HT1080 (cell line): ENCODE data around the gene PLB1. TPM values are rescaled to one million over a fixed set of nuclear protein-coding genes. Genes with fewer than 3 reads are reported as not detected.
A peak's percentile ranks its signal among the peaks of the same experiment; 100 is the strongest.

Source experiments
- DNase-seq: peaks from one replicate; pipeline ENCODE4 v3.0.0-alpha.2; 2015; ENCODE audit warnings: low read depth
- total RNA-seq: library from RNA; depleted of rRNA; stranded (reverse); fragments of >200 nt; shearing (Covaris generic); gene quantifications from 2 replicates; pipeline ENCODE4 v1.2.3, GENCODE V29; 2014

PLB1 gene
- total RNA-seq, 1 experiment from 2014 or later: 1.8 TPM

DNA sequence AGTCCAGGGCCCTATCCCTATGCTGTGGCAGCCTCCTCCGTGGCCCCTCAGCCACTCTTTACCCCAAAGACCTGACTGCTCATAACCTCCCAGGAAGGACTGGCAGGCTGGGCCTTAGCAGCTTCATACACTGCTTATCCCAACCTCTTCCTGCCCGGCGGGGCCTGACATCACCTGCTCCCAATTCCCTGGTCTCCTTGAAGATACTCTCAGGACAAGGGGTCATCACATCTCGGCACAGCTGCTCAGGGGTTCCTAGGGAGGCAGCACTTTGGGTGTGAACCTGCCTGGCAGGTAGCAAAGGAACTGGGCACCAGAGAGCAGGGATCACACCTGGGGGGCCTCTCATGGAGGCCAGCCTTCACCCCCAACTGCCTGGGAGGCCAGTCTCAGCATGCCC, 68.5 kb downstream of the PLB1 start:
- DNase-seq: no peak

DNA sequence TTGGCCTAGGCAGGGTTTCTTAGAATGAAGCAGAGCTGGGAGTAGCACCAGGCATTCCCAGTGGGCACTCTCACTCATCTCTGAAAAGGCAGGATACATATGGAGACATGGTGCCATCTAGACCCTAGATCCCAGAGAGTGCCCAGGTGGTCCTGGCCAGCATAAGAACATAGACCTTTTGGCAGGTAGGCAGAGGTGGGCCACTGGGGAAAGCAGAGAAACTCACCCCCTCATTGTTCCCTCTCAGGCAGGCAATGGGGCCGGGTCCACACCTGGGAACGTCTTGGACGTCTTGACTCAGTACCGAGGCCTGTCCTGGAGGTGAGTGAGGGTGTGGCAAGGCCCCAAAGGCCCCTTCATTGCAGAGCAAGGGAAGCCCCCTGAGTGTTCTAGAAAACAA, 69.2 kb downstream of the PLB1 start:
- DNase-seq: no peak

DNA sequence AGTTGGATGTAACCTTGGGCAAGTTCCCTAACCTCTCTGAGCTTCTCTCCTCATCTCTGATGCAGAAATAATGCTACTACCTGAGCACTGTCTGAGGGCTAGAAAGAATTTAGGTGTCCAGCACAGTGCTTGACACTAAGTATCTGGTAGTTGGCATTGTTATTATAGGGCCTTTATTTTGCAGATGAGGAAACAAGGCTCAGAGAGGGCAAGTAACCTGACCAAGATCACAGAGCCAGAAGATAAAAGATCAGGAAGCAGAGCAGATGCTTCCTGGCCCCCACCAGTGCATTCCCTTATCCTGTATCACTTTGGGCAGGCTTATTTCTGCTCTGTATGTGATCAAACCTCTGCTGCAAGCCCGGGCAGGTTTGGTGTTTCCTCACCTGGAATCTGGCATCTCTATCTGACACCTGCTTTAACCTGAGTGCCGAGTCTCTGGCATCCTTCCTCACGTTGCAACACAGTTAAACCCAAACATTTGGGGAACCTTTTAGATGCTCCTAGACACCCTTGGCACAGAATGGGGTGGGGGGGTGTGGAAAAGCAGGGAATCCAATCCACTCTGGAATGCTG, 69.9 kb downstream of the PLB1 start:
- DNase-seq: no peak

DNA sequence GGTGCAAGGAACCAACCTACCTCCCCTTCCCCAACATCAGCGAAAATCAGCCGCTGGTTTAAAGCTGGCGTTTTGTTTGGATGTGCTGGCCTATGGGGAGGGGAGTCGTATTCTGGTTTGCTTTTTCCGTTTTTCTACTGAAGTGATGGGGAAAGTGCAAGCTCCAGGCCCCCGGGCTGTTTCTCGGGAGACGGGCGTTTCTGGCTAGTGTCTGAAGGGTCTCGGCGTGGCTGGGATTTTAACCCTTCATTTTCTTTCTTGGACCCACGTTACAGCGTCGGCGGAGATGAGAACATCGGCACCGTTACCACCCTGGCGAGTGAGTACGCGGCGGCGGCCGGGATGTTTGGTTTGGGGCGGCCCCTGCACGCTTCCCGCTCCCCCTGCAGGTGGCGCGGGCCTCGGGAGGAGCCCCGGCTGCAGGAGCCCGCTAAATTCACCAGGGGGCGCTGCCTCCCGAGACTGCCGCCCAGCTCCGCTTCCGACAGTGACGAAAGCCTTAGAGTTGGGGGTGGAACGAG, 70.7 kb downstream of the PLB1 start:
- peak; percentile 79 for DNase-seq

DNA sequence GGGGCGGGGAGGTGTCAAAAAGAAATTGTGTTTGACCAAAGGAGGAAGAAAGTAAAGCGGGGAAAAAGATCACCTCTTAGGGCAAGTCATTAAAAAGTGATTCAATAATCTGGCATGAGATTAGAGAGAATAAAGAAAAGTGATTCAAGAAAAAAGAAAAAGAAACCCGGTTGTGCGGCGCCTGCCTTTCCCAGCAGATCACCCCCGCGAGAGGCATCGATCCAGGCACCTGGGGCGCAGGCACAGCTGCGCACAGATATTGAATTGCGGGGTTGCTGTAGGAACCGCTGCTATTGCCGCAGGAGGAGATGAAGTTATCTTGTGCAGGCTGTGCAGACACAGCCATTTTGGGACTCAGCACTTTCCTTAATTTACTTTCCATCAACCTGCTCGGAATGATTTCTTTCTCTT, 71.2 kb downstream of the PLB1 start:
- no peak for DNase-seq

DNA sequence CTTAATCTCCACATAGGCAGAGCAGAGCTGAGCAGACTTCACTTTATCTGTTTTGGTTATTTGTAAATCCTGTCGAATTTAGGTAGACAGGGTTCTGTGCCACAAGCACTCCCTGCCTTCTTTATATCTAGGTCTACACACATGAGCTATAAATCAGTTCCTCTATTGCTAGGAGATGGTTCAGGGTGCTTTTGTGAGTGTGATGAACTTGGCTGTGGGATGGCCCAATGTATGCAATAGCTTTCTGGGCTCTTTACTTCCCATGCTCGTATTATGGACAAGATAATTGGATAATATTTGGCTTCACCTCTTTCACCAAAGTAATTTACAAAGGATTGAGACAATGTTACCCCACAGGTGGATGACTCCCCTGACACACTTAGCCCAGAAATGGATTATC, 72.2 kb downstream of the PLB1 start:
- DNase-seq: no peak

DNA sequence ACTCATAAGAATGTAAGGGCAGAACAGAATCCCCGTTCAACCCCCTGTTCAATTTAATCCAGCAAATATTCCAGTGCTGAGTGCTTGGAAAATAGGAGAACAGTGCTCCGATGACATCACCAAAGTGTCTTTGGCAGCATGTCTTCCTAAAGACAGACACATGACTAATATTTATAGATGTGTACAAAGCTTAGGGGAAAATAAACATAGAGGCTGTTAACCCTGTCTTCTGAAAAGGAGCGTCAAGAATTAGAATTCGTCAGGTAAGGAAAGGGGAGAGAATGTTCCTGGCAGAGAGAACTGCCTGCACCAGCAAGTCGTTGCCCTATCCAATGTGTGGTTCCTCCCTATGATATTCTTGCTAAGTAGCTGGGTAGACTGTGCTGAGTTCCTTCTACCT, 72.7 kb downstream of the PLB1 start:
- no peak for DNase-seq

DNA sequence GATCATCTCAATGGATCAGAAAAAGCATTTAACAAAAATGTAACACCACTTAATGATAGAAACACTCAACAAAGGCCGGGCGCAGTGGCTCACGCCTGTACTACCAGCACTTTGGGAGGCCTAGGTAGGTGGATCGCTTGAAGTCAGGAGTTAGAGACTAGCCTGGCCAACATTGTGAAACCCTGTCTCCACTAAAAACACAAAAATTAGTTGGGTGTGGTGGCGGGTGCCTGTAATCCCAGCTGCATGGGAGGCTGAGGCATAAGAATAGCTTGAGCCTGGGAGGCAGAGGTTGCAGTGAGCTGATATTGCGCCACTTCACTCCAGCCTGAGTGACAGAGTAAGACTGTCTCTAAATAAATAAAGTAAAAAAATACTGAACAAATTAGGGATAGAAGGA, 74.6 kb downstream of the PLB1 start:
- no peak for DNase-seq

DNA sequence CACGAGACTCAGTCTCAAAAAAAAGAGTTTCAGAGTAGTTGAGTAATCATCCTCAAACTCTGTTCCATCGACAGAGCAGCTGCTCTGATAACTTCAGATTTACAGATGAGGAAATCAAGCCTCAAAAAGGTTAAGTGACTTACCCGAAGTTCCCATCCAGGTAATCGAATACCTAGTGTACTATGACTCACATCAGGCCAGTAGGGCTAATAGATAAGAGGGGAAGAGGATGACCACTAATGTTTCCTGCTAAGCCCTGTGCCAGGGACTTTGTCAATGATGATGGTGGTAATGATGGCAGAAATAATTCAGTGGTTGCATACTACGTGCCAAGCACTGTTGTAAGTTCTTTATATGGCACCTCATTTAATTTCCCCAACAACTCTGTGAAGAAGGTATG, 80.9 kb downstream of the PLB1 start:
- DNase-seq: no peak

DNA sequence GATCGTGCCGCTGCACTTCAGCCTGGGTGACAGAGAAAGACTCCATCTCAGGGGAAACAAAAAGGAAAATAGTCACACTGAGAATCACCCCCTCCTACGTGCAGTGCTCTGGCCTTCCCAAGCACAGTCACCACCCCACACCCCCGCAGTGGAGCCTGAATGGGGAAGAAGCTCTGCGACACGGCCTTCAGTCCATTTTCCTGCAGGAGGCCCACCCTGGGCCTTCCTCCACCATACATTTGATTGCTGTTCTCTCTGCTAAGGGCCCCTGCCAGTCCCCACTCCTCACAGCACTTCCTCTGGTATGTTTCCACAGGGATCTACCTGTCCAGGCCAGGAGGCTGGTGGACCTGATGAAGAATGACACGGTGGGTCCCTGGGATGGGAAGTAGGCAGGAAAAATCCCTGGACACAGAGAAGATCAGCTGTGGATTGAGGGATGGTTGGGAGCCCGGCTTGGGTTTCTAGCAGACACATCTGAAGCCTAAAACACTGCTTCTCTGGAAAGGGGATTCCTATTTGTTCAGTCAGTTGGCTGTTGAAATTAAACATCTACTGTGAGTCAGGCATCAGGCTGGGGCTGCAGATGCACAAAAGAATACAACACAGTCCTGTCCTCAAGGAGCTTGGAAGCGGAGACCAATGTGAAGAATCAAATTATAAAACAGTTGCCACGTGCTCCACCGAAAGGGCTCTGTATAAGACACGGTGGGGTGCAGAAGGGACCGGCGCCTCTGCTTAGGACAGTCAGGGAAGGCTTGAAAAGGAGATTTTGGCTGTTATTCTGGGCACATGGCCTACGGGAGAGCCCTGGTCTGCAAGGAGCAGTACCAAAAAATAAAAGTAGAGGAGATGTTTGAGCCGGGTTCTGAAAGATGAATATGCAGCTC, 82.2 kb downstream of the PLB1 start:
- DNase-seq: no peak

DNA sequence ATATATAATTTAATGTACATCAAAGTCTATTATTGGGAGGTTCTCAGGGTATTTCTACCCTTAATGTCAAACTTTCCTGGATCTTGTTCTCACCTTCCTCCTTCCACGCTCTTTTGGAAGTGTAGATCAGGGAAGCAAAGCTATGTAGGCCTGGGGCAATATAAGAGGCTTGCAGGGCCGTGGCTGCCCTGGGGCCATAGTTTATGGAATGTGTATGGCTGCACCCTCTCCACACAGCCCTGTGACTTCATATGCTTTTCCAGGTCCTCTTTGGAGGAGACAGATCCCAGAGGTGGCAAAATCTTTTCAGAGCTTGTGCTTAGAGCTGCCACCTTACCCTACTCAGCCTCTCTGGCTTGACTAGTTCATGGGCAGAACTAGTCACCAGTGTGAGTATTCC, 82.9 kb downstream of the PLB1 start:
- DNase-seq: no peak

DNA sequence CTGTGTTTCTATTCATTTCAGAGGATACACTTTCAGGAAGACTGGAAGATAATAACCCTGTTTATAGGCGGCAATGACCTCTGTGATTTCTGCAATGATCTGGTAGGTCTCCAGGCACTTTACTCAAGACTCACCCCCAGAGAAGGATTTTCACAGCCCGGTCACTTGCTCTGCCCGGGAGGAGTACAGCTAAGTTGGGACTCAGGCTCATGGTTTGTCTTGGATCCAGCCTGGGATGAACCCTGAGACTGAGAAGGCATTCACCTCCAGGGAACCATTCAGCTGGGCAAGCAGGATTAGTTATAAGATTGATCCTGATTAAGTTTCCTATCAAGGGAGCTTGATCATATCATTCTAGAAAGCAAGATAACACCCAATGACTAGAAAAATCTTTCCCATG, 83.7 kb downstream of the PLB1 start:
- DNase-seq: no peak

DNA sequence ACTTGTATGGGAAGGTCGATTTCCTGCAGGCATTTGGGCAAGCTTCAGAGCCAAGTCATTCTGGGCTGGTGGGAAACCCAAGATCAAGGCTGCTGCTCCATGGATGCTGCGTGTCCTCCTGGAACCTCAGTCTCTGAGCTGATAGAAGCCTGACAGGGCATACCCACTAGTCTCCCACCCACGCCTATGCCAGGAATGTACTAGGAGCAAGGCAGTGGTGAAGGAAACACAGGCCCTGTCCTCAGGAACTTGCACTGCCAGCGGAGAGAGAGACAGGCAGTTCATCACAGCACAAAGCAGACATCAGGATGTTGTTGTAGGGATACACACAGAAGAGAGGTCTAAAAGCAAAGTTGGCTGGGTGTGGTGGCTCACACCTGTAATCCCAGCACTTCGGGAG, 84.2 kb downstream of the PLB1 start:
- DNase-seq: no peak

DNA sequence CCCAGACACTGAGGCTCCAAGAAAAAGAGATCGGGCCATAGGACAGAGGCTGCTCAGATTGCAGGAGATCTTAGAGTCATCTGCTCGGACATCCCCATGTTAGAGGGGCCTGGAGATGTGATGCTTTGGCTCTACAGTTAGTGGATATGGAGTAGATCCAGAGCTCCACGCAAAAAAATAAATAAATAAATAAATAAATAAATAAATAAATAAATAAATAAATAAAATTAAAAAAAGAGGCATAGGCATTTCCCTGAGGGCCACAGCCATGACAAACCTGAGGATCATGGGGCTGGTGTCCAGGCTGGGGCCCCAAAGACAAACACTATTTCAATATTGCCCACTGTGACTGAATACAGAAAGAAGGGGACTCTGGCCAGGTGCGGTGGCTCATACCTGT, 85.5 kb downstream of the PLB1 start:
- no peak for DNase-seq

DNA sequence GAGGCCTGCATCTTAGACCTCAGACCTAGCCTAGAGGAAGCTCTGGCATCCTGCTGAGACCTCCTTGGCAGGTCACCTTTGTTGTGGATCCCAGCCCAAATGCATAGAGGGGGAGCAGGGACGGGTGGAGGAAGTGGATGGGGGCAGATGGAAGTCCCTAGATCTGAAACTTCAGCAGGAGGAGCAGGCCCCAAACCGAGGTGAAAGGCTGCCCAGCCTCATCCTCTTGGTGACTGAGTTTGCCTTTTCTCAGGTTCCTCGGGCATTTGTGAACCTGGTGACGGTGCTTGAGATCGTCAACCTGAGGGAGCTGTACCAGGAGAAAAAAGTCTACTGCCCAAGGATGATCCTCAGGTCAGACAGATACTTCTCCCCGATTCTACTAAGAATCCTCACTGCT, 86.3 kb downstream of the PLB1 start:
- DNase-seq: no peak

DNA sequence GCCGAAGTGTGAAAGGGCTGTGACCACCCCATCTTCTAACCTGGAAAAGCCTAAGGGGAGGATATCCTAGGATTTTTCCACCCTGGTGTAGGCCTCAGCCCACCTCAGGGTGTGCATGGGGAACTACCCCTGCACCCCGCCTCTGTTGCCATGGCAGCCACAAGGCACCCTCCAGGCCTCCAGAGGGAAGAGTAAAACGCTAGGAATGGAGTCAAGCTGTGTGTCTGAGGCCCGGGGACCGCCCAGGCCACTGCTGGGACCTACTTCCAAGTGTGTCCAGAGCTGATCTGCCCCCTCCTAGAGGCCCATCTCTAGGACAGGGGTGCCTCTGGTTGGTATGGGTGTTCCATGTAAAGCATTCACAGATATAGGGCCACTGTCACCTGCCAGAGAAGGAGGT, 86.7 kb downstream of the PLB1 start:
- DNase-seq: no peak

DNA sequence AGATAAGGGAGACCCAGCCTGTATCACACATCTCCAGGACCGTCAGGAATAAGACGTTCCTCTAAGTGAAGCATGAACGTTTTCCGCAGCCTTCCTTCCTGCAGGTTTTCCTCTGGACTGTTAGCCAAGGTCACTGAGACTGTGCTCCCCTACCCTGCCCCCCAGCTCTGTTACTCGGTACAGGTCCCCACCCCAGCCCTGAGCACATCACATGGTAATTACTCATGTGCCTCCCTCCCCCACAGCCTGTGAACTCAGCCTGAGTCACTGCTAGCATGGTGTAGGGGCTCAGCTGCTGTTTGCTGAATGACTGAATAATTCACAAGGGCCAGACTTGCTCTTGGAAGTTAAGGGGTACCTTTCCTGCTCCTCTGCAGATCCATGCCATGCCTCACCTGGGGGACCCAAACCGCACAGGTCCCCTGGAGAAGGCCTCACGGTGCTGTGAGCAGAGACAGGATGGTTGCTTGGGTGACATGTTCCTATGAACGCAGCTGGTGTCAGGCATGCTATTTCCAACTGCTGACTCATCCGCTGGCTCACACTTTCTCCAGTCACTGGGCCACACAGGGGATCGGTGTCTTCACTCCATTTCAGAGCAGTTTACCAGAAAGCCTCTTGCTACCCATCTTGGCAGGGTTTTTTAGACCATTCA, 88.2 kb downstream of the PLB1 start:
- DNase-seq: peak; percentile 96

DNA sequence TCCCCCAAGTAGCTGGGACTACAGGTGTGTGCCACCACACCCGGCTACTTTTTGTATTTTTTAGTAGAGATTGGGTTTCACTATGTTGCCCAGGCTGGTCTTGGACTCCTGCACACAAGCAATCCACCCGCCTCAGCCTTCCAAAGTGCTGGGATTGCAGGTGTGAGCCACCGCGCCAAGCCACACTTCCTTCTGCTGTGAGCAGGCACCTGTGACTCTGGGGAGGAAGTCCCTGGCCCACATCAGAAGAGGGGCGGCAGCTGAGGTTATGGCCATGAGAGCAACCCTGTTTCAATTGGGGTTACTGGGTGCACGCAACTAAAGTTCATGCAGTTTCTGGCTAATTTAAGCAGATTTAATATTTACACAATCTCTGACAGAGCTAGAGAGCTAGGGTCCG, 91.0 kb downstream of the PLB1 start:
- no peak for DNase-seq

DNA sequence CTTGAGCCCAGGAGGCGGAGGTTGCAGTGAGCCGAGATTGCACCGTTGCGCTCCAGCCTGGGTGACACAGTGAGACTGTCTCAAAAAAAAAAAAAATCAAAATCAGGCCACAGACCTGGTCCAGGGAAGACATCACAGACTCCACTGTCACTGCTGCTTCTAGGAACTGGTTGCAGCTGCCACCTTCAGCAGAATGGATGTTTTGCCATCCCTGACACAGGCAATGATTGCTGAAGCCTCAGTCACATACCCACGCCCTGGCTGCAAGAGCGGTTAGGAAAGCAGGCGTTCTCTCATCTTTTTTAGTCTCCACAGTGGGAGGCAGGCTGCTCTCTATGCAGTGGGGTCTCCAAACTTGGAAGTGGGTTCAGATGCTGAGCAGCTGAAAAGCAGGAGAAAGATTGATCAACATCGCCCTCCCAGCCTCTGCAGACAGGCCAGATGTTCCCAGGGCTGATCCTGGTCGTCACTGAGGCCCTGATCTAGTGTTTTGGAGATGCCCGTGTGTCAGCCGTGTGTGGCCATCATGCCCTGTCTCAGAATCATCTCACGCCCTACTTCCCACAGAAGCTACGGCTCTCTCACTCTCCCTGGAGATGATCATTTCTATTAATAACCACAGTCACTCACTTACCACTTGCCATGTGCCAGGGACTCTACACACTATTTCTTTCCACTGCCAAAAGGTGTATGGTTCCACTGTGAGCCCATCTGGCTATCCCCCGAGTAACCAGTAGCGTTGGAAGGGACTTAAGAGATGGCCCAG, 91.8 kb downstream of the PLB1 start:
- DNase-seq: no peak

DNA sequence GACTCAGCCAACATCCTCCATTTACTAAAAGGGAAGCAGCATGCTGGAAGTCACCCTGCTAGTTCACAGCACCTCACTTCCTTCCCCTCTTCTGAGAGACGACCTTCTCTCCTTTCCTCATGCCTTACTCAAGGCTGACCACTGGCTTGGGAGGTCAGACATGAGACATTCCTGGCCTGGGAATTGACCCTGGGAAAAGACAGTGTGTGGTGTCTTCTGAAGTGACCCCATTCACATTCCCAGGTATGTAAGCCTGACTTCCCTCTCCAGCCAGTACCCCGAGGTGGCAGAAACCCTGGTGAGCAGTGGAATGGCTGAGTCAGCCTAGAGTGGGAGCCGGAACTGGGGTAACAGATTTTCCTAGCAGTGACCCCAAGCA, 92.4 kb downstream of the PLB1 start:
- no peak for DNase-seq

DNA sequence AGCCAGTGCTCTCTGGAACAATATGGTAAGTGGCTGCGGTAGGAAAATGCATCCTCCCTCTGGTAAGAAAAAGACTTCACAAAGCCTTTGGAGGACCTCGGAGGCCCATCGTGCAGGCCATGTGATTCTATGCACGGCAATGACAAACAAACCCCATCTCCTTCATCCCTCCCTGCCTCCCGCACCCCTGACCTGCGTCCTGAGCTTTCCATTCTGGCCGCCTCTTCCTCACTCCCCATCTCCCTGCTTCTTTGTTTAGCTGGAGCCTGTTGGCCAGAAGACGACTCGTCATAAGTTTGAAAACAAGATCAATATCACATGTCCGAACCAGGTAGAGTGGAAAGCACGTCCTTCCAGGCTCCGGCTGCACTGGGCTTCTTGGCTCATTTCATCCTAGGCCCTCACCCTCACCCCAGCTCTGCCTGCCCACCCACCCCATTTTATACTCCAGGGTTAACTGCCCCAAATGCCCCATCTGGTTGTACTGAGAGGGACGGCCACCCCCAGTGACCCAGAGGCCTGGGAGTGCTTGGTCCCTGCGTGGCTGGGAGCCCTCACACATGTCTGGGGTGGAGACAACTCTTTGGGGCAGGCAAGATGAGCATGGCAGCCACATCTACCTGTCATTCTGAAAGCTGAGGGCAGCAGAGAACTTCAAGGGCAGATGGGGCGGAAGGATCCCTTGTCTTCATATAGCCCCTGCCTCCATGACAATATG, 94.0 kb downstream of the PLB1 start:
- no peak for DNase-seq
